NT2/D1 (cell line): ENCODE measurements around the gene CGN.

Source experiments
- DNase-seq: peaks from one replicate; pipeline ENCODE4 v3.0.0-alpha.2; 2011; ENCODE audit warnings: low read depth, low spot score
- H3K27me3 ChIP-seq: 2 replicates; pipeline ENCODE4 v1.6.0; 2011; ENCODE audit warnings: mild to moderate bottlenecking; ENCODE audit not compliant: insufficient read length, insufficient read depth
- H3K36me3 ChIP-seq: 2 replicates; pipeline ENCODE4 v1.6.1; 2011; ENCODE audit warnings: mild to moderate bottlenecking, low read length, mixed read lengths; ENCODE audit not compliant: insufficient read depth, insufficient read length
- H3K4me1 ChIP-seq: 2 replicates; pipeline ENCODE4 v1.5.1; 2011; ENCODE audit not compliant: insufficient read depth, insufficient read length
- H3K4me3 ChIP-seq: 2 replicates; pipeline ENCODE4 v1.5.1; 2011; ENCODE audit warnings: low read depth; ENCODE audit not compliant: insufficient read length
- H3K9ac ChIP-seq: 2 replicates; pipeline ENCODE4 v1.6.0; 2011; ENCODE audit warnings: low read depth; ENCODE audit not compliant: insufficient read length
- H3K9me3 ChIP-seq: 2 replicates; pipeline ENCODE4 v1.5.1; 2011; ENCODE audit warnings: mild to moderate bottlenecking, low read length; ENCODE audit not compliant: insufficient read depth
- SUZ12 ChIP-seq: IDR thresholded peaks from 2 replicates; pipeline ENCODE4 v1.6.1; 2011; ENCODE audit not compliant: insufficient read length, insufficient read depth; ENCODE audit errors: extremely low read depth
- YY1 ChIP-seq: IDR thresholded peaks from 2 replicates; pipeline ENCODE4 v1.6.1; 2011; ENCODE audit not compliant: insufficient read length, insufficient read depth
- ZNF274 ChIP-seq: IDR thresholded peaks from 2 replicates; pipeline ENCODE4 v1.6.1; 2011; ENCODE audit warnings: mild to moderate bottlenecking, low read depth, low read length

The CGN gene

GRCh38 chr1:151579436-151580225, 68.4 kb downstream of the CGN start:
- Histone ChIP-seq H3K9ac (no peak overlapping the region), H3K27me3 (no peaks in the 10 kb centered on the region), H3K4me3 (no peak overlapping the region), H3K4me1 (peaks cover 9% of the 10 kb centered on the region), H3K9me3 (no peaks in the 10 kb centered on the region), H3K36me3 (peaks cover 94% of the 10 kb centered on the region)
- DNase-seq: no peak
- TF ChIP-seq YY1 (no peak), SUZ12 (no peak), ZNF274 (no peak)

GRCh38 chr1:151581451-151581850, 70.3 kb downstream of the CGN start:
- Histone ChIP-seq H3K36me3 (peaks cover 78% of the 10 kb centered on the region), H3K4me3 (no peak overlapping the region), H3K27me3 (no peaks in the 10 kb centered on the region), H3K4me1 (peaks cover 9% of the 10 kb centered on the region), H3K9ac (no peak overlapping the region), H3K9me3 (no peaks in the 10 kb centered on the region)
- no peak for DNase-seq
- TF ChIP-seq ZNF274: no peak
- no peak for TF ChIP-seq YY1
- no peak for TF ChIP-seq SUZ12

GRCh38 chr1:151581921-151582320, 70.7 kb downstream of the CGN start:
- Histone ChIP-seq H3K27me3 (no peaks in the 10 kb centered on the region), H3K4me3 (no peak overlapping the region), H3K9ac (no peak overlapping the region), H3K4me1 (peaks cover 9% of the 10 kb centered on the region), H3K9me3 (no peaks in the 10 kb centered on the region), H3K36me3 (peaks cover 76% of the 10 kb centered on the region)
- TF ChIP-seq SUZ12 (no peak), ZNF274 (no peak), YY1 (no peak)
- no peak for DNase-seq

- Histone ChIP-seq H3K36me3 (peaks cover 57% of the 10 kb centered on the region), H3K9me3 (no peaks in the 10 kb centered on the region), H3K9ac (no peak overlapping the region), H3K4me3 (no peak overlapping the region), H3K4me1 (peaks cover 6% of the 10 kb centered on the region), H3K27me3 (no peaks in the 10 kb centered on the region)
- no peak for TF ChIP-seq YY1
- TF ChIP-seq SUZ12: no peak
- no peak for TF ChIP-seq ZNF274
- no peak for DNase-seq
Measured at GRCh38 chr1:151583796-151584195, 72.6 kb downstream of the CGN start.

- H3K4me3 ChIP-seq: no peak overlapping the region
- peaks cover 6% of the 10 kb centered on the region for H3K4me1 ChIP-seq
- TF ChIP-seq SUZ12 (no peak), ZNF274 (no peak), YY1 (no peak)
- no peaks in the 10 kb centered on the region for H3K9me3 ChIP-seq
- peaks cover 52% of the 10 kb centered on the region for H3K36me3 ChIP-seq
- H3K27me3 ChIP-seq: no peaks in the 10 kb centered on the region
- no peak overlapping the region for H3K9ac ChIP-seq
- DNase-seq: no peak
Measured at GRCh38 chr1:151584278-151584677, 73.1 kb downstream of the CGN start.

GRCh38 chr1:151584780-151585179, 73.6 kb downstream of the CGN start:
- no peak for DNase-seq
- H3K9me3 ChIP-seq: no peaks in the 10 kb centered on the region
- no peaks in the 10 kb centered on the region for H3K27me3 ChIP-seq
- H3K9ac ChIP-seq: no peak overlapping the region
- H3K36me3 ChIP-seq: peaks cover 47% of the 10 kb centered on the region
- TF ChIP-seq ZNF274 (no peak), SUZ12 (no peak), YY1 (no peak)
- H3K4me1 ChIP-seq: peaks cover 6% of the 10 kb centered on the region
- H3K4me3 ChIP-seq: no peak overlapping the region

- no peak overlapping the region for H3K4me3 ChIP-seq
- peak overlapping the region; percentile 14 for H3K9ac ChIP-seq
- H3K36me3 ChIP-seq: peaks cover 39% of the 10 kb centered on the region
- TF ChIP-seq ZNF274: no peak
- TF ChIP-seq YY1: no peak
- no peak for TF ChIP-seq SUZ12
- no peak for DNase-seq
- H3K9me3 ChIP-seq: no peaks in the 10 kb centered on the region
- peaks cover 6% of the 10 kb centered on the region for H3K4me1 ChIP-seq
- no peaks in the 10 kb centered on the region for H3K27me3 ChIP-seq
Measured at GRCh38 chr1:151585622-151586021, 74.4 kb downstream of the CGN start.
